Measurements from ENCODE around the gene FDPS.

- TF ChIP-seq CTCF (conservative IDR thresholded peaks at IDR 0.05; ENCODE audit: low read depth in 2 of 2) (no peak), CREB1 (CRISPR knock-in tag; IDR thresholded peaks at IDR 0.05; ENCODE audit: low read depth) (no peak), ZNF114 (CRISPR knock-in tag; IDR thresholded peaks at IDR 0.05) (no peak), POLR2AphosphoS5 (IDR thresholded peaks at IDR 0.05; ENCODE audit: low read depth) (no peak), JUNB (IDR thresholded peaks at IDR 0.05; ENCODE audit: unreplicated experiment) (no peak)
Observed at GRCh38 chr1:155300024-155300423, 8.6 kb upstream of the FDPS start.

All from GM23338 (cell line).